ENCODE data around the gene ZMYND10.

DNA sequence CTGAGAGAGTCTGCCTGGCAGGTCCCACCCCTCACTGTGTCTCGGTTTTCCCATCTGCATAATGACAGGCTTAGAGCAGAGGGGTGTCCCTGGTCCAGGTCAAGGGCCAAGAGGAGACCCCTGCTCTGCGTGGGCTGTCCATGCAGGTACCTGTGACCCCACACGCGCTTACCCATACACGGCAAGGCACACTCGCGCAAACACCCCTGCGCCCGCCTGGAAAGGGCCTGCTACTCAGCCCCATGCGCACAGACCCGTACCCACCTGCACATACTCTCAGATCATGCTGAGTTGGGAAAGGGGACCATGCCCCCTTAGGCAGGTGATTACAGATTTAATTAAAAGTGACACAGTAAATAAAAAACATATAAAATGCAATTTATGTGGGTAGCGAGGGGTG is 37.2 kb upstream of the ZMYND10 start:
- TF ChIP-seq, protein P1, sequence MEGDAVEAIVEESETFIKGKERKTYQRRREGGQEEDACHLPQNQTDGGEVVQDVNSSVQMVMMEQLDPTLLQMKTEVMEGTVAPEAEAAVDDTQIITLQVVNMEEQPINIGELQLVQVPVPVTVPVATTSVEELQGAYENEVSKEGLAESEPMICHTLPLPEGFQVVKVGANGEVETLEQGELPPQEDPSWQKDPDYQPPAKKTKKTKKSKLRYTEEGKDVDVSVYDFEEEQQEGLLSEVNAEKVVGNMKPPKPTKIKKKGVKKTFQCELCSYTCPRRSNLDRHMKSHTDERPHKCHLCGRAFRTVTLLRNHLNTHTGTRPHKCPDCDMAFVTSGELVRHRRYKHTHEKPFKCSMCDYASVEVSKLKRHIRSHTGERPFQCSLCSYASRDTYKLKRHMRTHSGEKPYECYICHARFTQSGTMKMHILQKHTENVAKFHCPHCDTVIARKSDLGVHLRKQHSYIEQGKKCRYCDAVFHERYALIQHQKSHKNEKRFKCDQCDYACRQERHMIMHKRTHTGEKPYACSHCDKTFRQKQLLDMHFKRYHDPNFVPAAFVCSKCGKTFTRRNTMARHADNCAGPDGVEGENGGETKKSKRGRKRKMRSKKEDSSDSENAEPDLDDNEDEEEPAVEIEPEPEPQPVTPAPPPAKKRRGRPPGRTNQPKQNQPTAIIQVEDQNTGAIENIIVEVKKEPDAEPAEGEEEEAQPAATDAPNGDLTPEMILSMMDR (conservative IDR thresholded peaks at IDR 0.05 in 1 of 2, IDR thresholded peaks at IDR 0.05 in 1 of 2; ENCODE audit: extremely low read depth in 1 of 2, insufficient read depth in 1 of 2, low read depth in 1 of 2, low read length in 2 of 2) = no peak
- no peak for TF ChIP-seq EZH2 (IDR thresholded peaks at IDR 0.05; ENCODE audit: borderline replicate concordance, low read length)
